DND-41 (cell line): ENCODE data around the gene GJD2.

ENCODE experiments used
- ATAC-seq: fragments of 200-7000 bp; cut with Tn5 transposase; 3 replicates; pipeline ENCODE4 v1.9.1; 2021; ENCODE audit warnings: low read depth; ENCODE audit not compliant: insufficient read depth
- DNase-seq: peaks from one replicate; pipeline ENCODE4 v3.0.0-alpha.2; 2020
- H2AFZ ChIP-seq: 2 replicates; pipeline ENCODE4 v1.6.0; 2012; ENCODE audit warnings: low read depth, low read length
- H3K27ac ChIP-seq: 2 replicates; pipeline ENCODE4 v1.5.1; 2012; ENCODE audit warnings: low read length, inconsistent platforms
- H3K27me3 ChIP-seq: fragments of 200-600 bp; sonication (generic); 2 replicates; pipeline ENCODE4 v1.6.0; 2012; ENCODE audit warnings: low read length, mild to moderate bottlenecking, inconsistent platforms; ENCODE audit not compliant: insufficient read depth, poor library complexity
- H3K36me3 ChIP-seq: 2 replicates; pipeline ENCODE4 v1.5.1; 2012; ENCODE audit warnings: low read length, inconsistent platforms; ENCODE audit not compliant: insufficient read depth
- H3K4me1 ChIP-seq: 2 replicates; pipeline ENCODE4 v1.5.1; 2012; ENCODE audit warnings: mild to moderate bottlenecking, low read length; ENCODE audit not compliant: insufficient read depth
- H3K4me2 ChIP-seq: 2 replicates; pipeline ENCODE4 v1.6.0; 2012; ENCODE audit warnings: mild to moderate bottlenecking, moderate library complexity, low read length, inconsistent platforms; ENCODE audit not compliant: insufficient read depth
- H3K4me3 ChIP-seq, 2 experiments: fragments of 200-600 bp in 1 of 2; shearing (Covaris generic) in 1 of 2; 2 replicates each; pipeline ENCODE4 v1.5.1; 2012 to 2016; ENCODE audit warnings: inconsistent platforms in 2 of 2, low read length in 2 of 2, mild to moderate bottlenecking in 2 of 2, low read depth in 1 of 2, moderate library complexity in 1 of 2
- H3K79me2 ChIP-seq: 2 replicates; pipeline ENCODE4 v1.6.0; 2012; ENCODE audit warnings: low read length, inconsistent platforms; ENCODE audit not compliant: insufficient read depth
- H3K9ac ChIP-seq: 2 replicates; pipeline ENCODE4 v1.6.0; 2012; ENCODE audit warnings: low read depth, mild to moderate bottlenecking, inconsistent platforms, low read length, moderate library complexity
- H3K9me3 ChIP-seq: 2 replicates; pipeline ENCODE4 v1.5.1; 2012; ENCODE audit warnings: low read length, moderate library complexity, mild to moderate bottlenecking, inconsistent platforms; ENCODE audit not compliant: insufficient read depth, severe bottlenecking
- H4K20me1 ChIP-seq: 2 replicates; pipeline ENCODE4 v1.6.0; 2012; ENCODE audit warnings: low read length; ENCODE audit not compliant: insufficient read depth
- EZH2 ChIP-seq: IDR thresholded peaks from 3 replicates; pipeline ENCODE4 v1.6.1; 2012; ENCODE audit warnings: borderline replicate concordance, low read depth, mild to moderate bottlenecking, moderate library complexity, low read length, inconsistent platforms; ENCODE audit not compliant: severe bottlenecking
- TF ChIP-seq, protein P1 (sequence below): IDR thresholded peaks from 2 replicates; pipeline ENCODE4 v1.5.1; 2012; ENCODE audit warnings: borderline replicate concordance, low read length, moderate library complexity, mild to moderate bottlenecking; ENCODE audit not compliant: poor library complexity, severe bottlenecking; ENCODE audit errors: extremely low read depth

Gene GJD2

DNA sequence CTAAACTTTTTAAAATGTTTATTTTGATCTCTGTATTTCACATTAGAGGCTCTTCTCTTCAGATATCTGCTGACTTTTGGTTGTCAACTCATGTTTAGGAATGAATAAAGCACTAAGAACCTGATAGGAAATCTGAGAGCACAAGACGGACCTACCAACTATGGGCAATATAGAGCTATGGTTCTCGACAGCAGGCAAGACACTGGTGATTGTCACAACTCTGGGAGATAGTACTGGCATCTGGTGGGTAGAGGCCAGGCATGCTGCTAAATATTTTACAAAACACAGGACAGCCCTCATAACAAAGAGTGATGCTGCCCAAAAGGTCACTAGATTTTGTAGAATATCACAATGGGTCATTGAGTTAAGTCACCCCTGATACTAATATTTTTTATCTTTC, 17.5 kb upstream of the GJD2 start:
- Histone ChIP-seq H3K9ac (no peak overlapping the region), H3K27ac (no peak overlapping the region), H3K79me2 (no peaks in the 10 kb centered on the region), H3K9me3 (no peaks in the 10 kb centered on the region), H3K4me1 (no peaks in the 10 kb centered on the region), H4K20me1 (no peaks in the 10 kb centered on the region), H3K4me3 (no peak overlapping the region), H2AFZ (no peak overlapping the region), H3K27me3 (peaks cover 2% of the 10 kb centered on the region), H3K4me2 (no peak overlapping the region), H3K36me3 (no peaks in the 10 kb centered on the region)
- DNase-seq (no peak), ATAC-seq (no peak)
- TF ChIP-seq EZH2: no peak

GRCh38 chr15:34769711-34770110, 14.9 kb upstream of the GJD2 start:
- H2AFZ ChIP-seq: no peak overlapping the region
- H3K36me3 ChIP-seq: no peaks in the 10 kb centered on the region
- H3K4me1 ChIP-seq: no peaks in the 10 kb centered on the region
- H3K9me3 ChIP-seq: no peaks in the 10 kb centered on the region
- ATAC-seq: no peak
- H3K27ac ChIP-seq: no peak overlapping the region
- H3K9ac ChIP-seq: no peak overlapping the region
- H3K4me3 ChIP-seq: no peak overlapping the region
- TF ChIP-seq, protein P1, sequence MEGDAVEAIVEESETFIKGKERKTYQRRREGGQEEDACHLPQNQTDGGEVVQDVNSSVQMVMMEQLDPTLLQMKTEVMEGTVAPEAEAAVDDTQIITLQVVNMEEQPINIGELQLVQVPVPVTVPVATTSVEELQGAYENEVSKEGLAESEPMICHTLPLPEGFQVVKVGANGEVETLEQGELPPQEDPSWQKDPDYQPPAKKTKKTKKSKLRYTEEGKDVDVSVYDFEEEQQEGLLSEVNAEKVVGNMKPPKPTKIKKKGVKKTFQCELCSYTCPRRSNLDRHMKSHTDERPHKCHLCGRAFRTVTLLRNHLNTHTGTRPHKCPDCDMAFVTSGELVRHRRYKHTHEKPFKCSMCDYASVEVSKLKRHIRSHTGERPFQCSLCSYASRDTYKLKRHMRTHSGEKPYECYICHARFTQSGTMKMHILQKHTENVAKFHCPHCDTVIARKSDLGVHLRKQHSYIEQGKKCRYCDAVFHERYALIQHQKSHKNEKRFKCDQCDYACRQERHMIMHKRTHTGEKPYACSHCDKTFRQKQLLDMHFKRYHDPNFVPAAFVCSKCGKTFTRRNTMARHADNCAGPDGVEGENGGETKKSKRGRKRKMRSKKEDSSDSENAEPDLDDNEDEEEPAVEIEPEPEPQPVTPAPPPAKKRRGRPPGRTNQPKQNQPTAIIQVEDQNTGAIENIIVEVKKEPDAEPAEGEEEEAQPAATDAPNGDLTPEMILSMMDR: no peak
- TF ChIP-seq EZH2: no peak
- H3K27me3 ChIP-seq: peaks cover 2% of the 10 kb centered on the region
- no peak overlapping the region for H3K4me2 ChIP-seq
- H4K20me1 ChIP-seq: no peaks in the 10 kb centered on the region
- no peaks in the 10 kb centered on the region for H3K79me2 ChIP-seq
- DNase-seq: no peak

GRCh38 chr15:34768530-34768929, 13.7 kb upstream of the GJD2 start:
- Histone ChIP-seq H3K9ac (no peak overlapping the region), H3K27ac (no peak overlapping the region), H3K79me2 (no peaks in the 10 kb centered on the region), H3K9me3 (no peaks in the 10 kb centered on the region), H3K36me3 (no peaks in the 10 kb centered on the region), H4K20me1 (no peaks in the 10 kb centered on the region), H2AFZ (no peak overlapping the region), H3K4me3 (no peak overlapping the region), H3K4me1 (no peaks in the 10 kb centered on the region), H3K4me2 (no peak overlapping the region), H3K27me3 (peaks cover 2% of the 10 kb centered on the region)
- no peak for TF ChIP-seq EZH2
- TF ChIP-seq, protein P1: no peak
- DNase-seq (no peak), ATAC-seq (no peak)

- H3K4me1 ChIP-seq: no peaks in the 10 kb centered on the region
- H3K27me3 ChIP-seq: peaks cover 2% of the 10 kb centered on the region
- no peak overlapping the region for H3K4me3 ChIP-seq
- no peaks in the 10 kb centered on the region for H4K20me1 ChIP-seq
- H3K9me3 ChIP-seq: no peaks in the 10 kb centered on the region
- no peaks in the 10 kb centered on the region for H3K79me2 ChIP-seq
- H3K9ac ChIP-seq: no peak overlapping the region
- no peak overlapping the region for H2AFZ ChIP-seq
- no peak for ATAC-seq
- no peaks in the 10 kb centered on the region for H3K36me3 ChIP-seq
- TF ChIP-seq, protein P1: no peak
- no peak for TF ChIP-seq EZH2
- H3K4me2 ChIP-seq: no peak overlapping the region
- no peak overlapping the region for H3K27ac ChIP-seq
- DNase-seq: no peak
These were observed 10.9 kb upstream of the GJD2 start for GRCh38 chr15:34765741-34766140.
